Embryonic facial prominence (tissue), 1 donor: ENCODE results near the gene NELFE.
"Not testable (repeated sequence)": the region's sequence is repeated elsewhere in the genome, so short reads cannot be mapped to it uniquely, and the experiment has no call there.

Source experiments
- DNase-seq: peaks from one replicate; pipeline ENCODE4 v3.0.0-alpha.2; 2016; ENCODE audit errors: extremely low spot score

NELFE gene

GRCh38 chr6:31919624-31920303 lies 39.0 kb downstream of the NELFE start:
- DNase-seq = no peak

GRCh38 chr6:31918069-31918720 lies 40.6 kb downstream of the NELFE start:
- no peak for DNase-seq

GRCh38 chr6:31915756-31916155 lies 43.0 kb downstream of the NELFE start:
- DNase-seq = no peak

- no peak for DNase-seq
These were observed 43.4 kb downstream of the NELFE start for GRCh38 chr6:31915351-31915750.

- no peak for DNase-seq
These were observed 46.8 kb downstream of the NELFE start for GRCh38 chr6:31911826-31912585.

GRCh38 chr6:31909298-31909697 lies 49.5 kb downstream of the NELFE start:
- DNase-seq = not testable (repeated sequence)

- DNase-seq = no peak
These were observed 50.0 kb downstream of the NELFE start for GRCh38 chr6:31908791-31909190.

GRCh38 chr6:31908255-31908654 lies 50.5 kb downstream of the NELFE start:
- DNase-seq = not testable (repeated sequence)

GRCh38 chr6:31907158-31907813 lies 51.5 kb downstream of the NELFE start:
- DNase-seq = no peak

- DNase-seq = not testable (repeated sequence)
These were observed 52.0 kb downstream of the NELFE start for GRCh38 chr6:31906727-31907126.

GRCh38 chr6:31906122-31906521 lies 52.6 kb downstream of the NELFE start:
- no peak for DNase-seq

GRCh38 chr6:31905041-31905440 lies 53.7 kb downstream of the NELFE start:
- no peak for DNase-seq

- DNase-seq = no peak
These were observed 54.8 kb downstream of the NELFE start for GRCh38 chr6:31903957-31904356.
